Measurements from ENCODE around the gene MRPS23.
A peak's percentile ranks its signal among the peaks of the same experiment; 100 is the strongest.

MRPS23 gene

DNA sequence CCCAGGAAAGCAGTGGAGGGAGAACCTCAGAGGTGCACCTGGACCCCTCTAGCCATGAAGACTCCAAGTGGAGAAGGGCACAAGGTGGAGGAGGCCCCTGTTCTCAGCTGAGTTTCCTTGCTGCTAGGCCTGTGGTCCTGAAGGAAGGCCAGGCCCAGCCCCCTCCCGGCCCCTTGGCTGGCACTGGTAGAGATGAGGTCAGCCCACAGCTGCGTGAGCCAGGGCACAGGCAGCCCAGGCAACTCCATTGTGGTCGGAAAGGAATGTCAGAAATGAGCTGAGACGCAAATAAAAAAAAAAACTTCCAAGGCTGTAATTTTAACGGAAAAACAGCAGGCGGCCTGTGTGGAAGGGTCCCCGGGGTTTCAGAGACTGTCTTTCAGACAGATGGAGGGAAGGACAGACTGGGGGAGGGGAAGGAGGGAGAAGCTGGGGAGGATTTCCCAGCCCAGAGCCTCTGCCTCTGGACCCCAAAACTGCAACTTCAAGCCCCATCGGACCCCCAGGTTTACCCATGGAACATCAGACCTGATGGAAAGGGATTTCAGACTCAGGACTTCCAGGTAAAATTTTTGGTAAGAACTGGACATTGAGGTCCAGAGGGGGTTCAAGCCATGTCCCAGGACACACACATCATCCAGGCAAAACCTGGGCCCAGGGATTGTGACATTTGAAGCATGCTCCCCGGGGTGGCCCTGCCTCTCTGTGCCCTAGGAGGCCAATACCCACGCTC, 25.6 kb upstream of the MRPS23 start:
- TF ChIP-seq, protein P1, sequence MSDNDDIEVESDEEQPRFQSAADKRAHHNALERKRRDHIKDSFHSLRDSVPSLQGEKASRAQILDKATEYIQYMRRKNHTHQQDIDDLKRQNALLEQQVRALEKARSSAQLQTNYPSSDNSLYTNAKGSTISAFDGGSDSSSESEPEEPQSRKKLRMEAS (IDR thresholded peaks at IDR 0.05; ENCODE audit: low read depth, low read length): no peak
- no peak for TF ChIP-seq POLR2A (IDR thresholded peaks at IDR 0.05; ENCODE audit: extremely low read depth, insufficient read length)
- TF ChIP-seq MYC (IDR thresholded peaks at IDR 0.05; ENCODE audit: low read depth, low read length): no peak
- no peak for TF ChIP-seq CTCF (IDR thresholded peaks at IDR 0.05; ENCODE audit: low read depth, low read length)
- DNase-seq (ENCODE audit: low read depth): peak; percentile 80
- H3K4me3 ChIP-seq (ENCODE audit: low read depth, low read length): no peak overlapping the region

DNA sequence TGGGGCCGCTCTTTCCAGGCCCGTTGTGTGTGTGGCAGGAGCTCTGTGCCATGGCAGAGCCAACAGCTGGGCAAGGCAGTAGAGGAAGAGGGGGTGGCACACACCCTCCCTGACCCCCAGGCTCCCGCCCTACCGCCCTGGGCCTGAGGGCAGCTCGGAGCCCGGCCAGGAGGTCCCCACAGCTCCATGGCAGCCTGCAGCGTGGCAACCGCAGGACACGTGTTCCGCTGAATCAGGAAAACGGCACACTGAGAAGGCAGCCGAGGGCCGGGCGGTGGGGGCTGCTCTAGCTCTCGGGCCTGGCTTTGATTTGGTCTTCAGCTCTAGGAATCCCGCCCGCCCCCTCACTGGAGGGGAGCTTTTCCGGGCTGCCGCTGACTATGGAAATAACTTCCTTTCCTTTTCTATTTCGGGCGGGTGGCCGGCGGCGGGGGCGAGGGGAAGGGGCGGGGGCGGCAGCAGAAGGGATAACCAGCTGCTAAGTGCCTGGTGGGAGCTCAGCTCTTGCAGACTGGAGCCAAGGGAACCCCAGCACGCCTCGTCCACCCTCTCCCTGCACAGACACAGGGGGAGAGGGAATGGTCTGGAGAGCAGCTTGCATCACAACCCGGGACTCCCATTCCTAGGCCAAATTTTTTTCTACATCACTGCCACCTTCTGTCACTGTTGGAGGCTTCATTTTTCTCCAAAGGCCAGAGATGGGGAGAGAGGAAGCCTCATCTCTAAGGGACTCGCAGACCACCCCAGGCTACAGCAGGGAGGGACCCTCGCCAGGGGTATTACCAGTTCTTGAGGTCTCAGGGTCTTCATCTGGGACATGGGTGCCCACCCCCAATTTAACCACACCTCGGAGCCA, 24.8 kb upstream of the MRPS23 start:
- no peak for TF ChIP-seq POLR2A (IDR thresholded peaks at IDR 0.05; ENCODE audit: extremely low read depth, insufficient read length)
- TF ChIP-seq CTCF (IDR thresholded peaks at IDR 0.05; ENCODE audit: low read depth, low read length): no peak
- no peak for TF ChIP-seq MYC (IDR thresholded peaks at IDR 0.05; ENCODE audit: low read depth, low read length)
- TF ChIP-seq, protein P1 (IDR thresholded peaks at IDR 0.05; ENCODE audit: low read depth, low read length): no peak
- no peak overlapping the region for H3K4me3 ChIP-seq (ENCODE audit: low read depth, low read length)

GRCh38 chr17:57874058-57874419, 24.2 kb upstream of the MRPS23 start:
- TF ChIP-seq POLR2A (IDR thresholded peaks at IDR 0.05; ENCODE audit: extremely low read depth, insufficient read length): no peak
- TF ChIP-seq, protein P1 (IDR thresholded peaks at IDR 0.05; ENCODE audit: low read depth, low read length): no peak
- H3K4me3 ChIP-seq (ENCODE audit: low read depth, low read length): no peak overlapping the region
- no peak for DNase-seq (ENCODE audit: low read depth)

More for the DNA sequence above, 24.8 kb upstream of the MRPS23 start:
- DNase-seq (ENCODE audit: low read depth): peak; percentile 70

DNA sequence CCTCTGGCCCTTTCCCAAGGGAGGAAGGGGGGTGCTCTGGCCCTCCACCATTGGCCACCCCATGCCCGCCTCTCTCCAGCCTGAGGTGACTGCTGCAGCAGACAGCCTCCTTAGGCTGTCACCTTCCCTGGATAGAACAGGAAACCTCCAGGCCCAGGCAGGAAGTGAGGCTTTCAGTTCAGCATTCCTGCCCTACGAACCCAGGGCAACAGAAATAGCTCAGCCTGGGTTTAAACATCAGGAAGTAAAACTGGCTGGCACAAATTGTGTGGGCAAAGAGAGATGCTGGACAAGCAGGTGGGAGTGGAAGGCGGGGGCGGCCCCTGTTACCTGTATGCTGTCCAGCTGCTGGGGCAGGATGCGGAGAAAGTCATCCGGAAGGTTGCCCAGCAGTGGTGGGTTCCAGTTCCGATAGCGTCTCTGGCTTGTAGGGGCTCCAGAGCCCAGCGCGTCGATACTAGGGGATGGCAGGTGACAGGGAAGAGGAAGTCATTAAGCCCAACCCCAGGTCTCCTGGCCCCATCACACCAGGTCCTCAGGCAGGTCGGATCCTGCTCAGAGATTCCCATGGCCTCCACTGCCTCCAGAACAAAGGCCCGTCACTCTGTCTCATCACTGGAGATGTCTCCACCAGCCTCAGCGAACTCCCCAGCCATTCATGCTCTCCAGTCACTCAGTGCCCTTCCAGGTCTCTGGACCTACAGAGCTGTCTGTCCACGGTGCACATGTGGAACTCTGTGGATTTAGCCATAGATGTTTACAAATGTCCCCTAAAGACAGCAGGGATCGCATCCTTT, 23.6 kb upstream of the MRPS23 start:
- TF ChIP-seq MYC (IDR thresholded peaks at IDR 0.05; ENCODE audit: low read depth, low read length) (no peak), CTCF (IDR thresholded peaks at IDR 0.05; ENCODE audit: low read depth, low read length) (no peak), POLR2A (IDR thresholded peaks at IDR 0.05; ENCODE audit: extremely low read depth, insufficient read length) (no peak)
- TF ChIP-seq, protein P1 (IDR thresholded peaks at IDR 0.05; ENCODE audit: low read depth, low read length): no peak
- H3K4me3 ChIP-seq (ENCODE audit: low read depth, low read length): no peak overlapping the region
- DNase-seq (ENCODE audit: low read depth): no peak

DNA sequence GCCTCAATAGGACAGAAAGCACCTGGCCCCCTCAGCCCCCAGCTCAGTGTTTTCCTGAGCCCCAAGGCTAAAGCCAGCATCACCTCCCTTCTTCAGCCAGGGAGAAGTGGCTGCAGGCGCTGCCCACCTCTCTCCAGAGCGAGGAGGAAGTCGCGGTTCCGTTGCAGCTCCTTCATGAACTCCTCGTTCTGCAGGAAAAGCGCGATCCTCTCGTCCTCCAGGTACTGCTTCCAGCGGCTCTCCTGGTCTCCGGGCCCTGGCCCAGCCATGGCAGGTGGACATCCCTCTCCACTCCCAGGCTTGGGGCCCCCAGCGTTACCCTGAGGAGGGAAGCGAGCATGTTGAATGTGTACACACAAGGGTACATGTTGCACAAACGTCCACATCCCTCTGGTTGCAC, 22.7 kb upstream of the MRPS23 start:
- DNase-seq (ENCODE audit: low read depth): peak; percentile 54
- H3K4me3 ChIP-seq (ENCODE audit: low read depth, low read length): no peak overlapping the region
- TF ChIP-seq MYC (IDR thresholded peaks at IDR 0.05; ENCODE audit: low read depth, low read length) (no peak), CTCF (IDR thresholded peaks at IDR 0.05; ENCODE audit: low read depth, low read length) (no peak), POLR2A (IDR thresholded peaks at IDR 0.05; ENCODE audit: extremely low read depth, insufficient read length) (no peak)
- TF ChIP-seq, protein P1 (IDR thresholded peaks at IDR 0.05; ENCODE audit: low read depth, low read length): no peak

All from NB4 (cell line).